Hematopoietic multipotent progenitor cell treated with erythropoietin and hydrocortisone succinate and interleukin-3 and kit ligand, for 6 days (in vitro differentiated cells): Measurements from ENCODE around the gene DCAF8L1.
A peak's percentile ranks its signal among the peaks of the same experiment; 100 is the strongest.
"Not testable (repeated sequence)": the region's sequence is repeated elsewhere in the genome, so short reads cannot be mapped to it uniquely, and the experiment has no call there.

Experiments used
- DNase-seq: peaks from one replicate; pipeline ENCODE4 v3.0.0-alpha.2; 2015

The DCAF8L1 gene

GRCh38 chrX:27981349-27981748 is at the start of gene DCAF8L1:
DCAF8L1 (minus strand) TSS chrX:27981449; CDS start chrX:27981334, 115 bp downstream.
- DNase-seq: no peak

DNA sequence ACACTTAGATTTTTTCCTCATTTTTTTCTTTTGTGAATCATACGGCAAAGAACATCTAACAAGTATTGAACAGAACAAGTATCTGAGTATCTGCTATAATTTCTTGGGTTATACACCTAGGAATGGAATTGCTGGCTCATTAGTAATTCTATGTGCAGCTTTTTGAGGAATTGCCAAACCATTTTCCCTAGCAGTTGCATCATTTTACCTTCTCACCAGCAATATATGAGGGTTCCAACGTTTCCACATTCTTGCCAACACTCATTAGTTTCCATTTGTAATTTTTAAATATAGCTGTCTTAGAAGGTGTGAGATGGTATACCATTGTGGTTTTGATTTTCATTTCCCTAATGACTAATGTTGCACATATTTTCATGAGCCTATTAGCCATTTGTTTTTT is 41.1 kb upstream of the DCAF8L1 start:
- DNase-seq: no peak

GRCh38 chrX:28016823-28017222 is 35.6 kb upstream of the DCAF8L1 start:
- DNase-seq: peak; percentile 4

DNA sequence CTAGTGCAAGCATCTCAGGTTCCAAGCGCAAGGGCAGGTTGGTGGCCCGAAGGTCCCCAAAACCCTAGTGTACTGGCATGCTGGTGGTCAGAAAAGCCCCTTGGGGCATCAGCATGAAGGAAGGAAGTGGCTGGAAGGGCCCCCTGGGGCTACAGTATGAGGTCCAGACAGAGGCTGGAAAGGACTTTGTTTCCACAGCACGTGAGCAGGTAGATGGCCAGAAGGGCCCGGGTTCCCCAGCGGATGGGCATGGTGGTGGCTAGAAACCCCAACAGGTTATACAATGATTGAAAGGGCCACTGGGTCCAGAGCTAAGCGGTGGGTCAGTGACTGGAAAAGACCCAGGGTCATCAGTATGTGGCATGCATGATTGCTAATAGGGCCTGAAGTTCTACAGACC is 34.7 kb upstream of the DCAF8L1 start:
- DNase-seq: no peak

DNA sequence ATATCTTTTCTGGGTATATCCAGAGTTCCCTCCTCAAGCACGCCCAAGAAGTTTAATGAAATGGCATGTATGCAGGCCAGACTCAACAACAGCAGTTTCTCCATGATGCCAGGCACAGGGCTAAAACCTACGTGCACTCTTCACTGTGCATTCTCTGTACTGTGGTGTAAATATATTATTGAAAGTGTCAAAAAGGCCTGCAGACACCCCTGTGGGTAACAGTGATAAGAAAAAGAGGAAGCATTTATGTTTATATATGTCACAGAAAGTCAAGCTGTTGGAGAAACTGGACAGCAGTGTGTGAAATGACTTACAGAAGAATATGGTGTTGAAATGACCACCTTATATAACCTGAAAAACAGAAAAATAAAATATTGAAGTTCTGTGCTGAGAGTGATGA is 29.6 kb upstream of the DCAF8L1 start:
- peak; percentile 28 for DNase-seq

DNA sequence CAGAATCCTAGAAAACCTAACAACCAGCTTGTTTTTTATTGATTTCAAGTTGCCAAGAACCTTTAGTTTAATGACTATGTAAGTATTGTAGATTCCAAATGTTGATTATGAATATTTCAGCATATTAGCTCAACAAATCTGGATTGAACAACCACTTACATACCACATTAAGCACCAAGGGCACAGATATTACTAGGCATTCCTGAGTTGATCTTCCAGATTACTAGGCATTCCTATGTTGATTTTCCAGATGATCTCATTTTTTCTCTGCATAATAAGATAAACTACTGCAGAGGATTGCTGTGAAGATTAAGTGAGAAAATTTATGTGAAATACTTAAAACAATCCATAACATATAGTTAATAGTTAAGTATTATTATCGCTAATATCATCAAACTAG is 17.4 kb upstream of the DCAF8L1 start:
- DNase-seq: no peak

DNA sequence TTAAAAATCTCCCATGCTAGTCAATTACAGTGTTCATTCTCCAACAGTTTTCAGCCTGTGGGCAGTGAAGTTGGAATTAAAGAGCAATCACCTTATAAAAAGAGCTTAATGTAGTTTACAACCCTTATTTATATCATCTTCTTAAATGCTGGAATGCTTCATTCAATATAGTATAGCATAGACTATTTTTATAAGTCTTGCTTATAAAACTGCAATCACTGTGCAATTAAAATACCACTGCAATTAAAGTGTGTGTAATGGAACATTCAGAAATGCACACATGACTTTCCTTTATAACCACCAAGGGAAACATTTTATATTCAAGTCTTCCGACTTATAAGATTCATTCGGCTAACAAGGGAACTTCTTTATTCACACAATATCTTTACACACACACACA is 16.4 kb upstream of the DCAF8L1 start:
- no peak for DNase-seq

- no peak for DNase-seq
Observed at GRCh38 chrX:27996132-27996531, 14.9 kb upstream of the DCAF8L1 start.

DNA sequence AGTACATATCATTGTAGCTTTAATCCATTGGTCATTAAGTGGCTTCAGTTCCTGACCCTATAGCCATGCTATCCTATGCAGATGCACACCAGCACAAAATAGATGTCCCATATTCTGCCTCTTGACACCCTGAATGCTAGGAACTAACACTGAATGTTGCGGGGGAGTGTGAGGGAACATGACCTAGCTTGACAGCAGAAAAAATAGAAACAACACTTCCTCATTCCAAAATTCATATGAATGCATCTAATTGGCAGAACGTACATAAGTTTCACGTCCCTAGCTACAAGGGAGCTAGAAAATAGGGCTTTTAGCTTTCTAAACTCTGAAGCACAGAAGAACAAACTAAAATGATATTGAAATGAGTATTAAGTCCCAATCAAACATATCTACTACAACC is 14.4 kb upstream of the DCAF8L1 start:
- DNase-seq: no peak

GRCh38 chrX:27987862-27988646 is 6.8 kb upstream of the DCAF8L1 start:
- DNase-seq: no peak

- DNase-seq: not testable (repeated sequence)
Observed at GRCh38 chrX:27976934-27977333, 4.3 kb downstream of the DCAF8L1 start.

- no peak for DNase-seq
Observed at GRCh38 chrX:27976284-27976683, 5.0 kb downstream of the DCAF8L1 start.

DNA sequence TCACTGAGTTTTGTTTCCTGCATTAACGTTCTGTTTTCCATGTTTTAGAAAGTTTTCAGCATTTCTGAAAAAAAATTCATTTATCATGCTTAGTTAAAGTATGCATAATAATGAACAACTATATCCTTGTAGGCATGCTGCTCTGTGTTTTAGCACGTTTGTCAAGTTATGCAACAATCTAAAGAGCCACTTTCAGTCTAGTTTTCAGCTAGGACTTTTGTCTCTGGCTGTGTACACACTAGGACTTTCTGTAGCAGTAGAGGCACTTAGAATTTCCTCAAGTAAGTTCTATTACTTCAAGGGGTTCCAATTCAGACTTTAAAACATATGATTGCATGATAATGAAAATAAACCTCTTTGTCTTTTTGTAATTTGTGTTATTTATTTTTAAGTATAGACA is 12.4 kb downstream of the DCAF8L1 start:
- no peak for DNase-seq

DNA sequence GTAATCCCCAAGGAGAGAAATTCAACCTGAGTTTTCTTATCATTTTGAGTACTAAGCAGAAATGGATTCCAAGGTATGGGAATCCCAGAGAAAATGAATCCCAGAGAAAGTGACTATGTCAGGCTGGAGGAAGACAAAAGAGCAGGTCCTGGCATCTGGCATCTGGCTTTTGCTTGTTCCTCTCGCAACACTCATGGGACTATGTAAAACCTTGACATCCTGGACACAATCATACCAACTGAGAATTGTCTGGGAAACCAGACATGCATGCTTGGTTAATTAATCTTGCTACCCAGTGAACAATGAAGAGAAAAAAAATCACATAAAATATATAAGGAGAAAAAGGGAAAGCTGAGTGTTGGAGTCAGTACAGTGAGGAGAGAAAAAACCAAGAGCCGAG is 12.9 kb downstream of the DCAF8L1 start:
- DNase-seq: no peak

DNA sequence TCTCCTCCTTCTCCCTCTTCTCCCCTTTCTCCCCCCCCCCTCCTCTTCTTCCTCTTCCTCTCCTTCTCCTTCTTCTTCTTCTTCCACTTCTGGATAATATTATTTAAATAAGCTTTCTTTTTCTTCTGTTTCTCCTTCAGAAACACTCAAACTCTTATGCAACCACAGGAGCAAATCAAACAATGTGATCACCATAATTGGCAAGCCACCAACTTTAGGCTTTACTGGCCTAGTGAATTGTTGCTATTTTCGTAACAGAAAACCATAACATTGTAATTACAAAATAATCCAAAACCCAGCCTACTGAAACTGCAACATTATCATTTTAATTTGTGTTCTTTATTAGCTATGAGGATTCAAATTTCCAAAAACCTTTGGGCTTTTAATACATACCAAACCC is 14.3 kb downstream of the DCAF8L1 start:
- no peak for DNase-seq

DNA sequence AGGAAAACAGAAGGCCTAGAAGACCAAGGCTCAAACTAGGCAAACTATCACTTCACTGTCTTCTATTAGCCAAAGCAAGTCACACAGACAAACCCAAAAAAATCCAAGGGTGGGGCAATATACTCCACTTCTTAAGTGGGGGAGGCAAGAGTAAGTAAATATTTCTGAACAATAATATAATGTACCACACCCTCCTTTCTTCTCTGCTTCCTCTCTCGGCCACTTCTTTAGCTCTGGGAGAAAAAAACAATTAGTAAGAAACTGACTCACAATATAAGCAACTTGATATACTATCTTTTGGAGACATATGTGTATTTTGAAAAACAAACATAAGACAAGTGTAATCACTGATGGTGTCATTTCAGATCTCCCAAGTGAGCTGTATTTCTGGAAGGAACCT is 14.8 kb downstream of the DCAF8L1 start:
- no peak for DNase-seq

DNA sequence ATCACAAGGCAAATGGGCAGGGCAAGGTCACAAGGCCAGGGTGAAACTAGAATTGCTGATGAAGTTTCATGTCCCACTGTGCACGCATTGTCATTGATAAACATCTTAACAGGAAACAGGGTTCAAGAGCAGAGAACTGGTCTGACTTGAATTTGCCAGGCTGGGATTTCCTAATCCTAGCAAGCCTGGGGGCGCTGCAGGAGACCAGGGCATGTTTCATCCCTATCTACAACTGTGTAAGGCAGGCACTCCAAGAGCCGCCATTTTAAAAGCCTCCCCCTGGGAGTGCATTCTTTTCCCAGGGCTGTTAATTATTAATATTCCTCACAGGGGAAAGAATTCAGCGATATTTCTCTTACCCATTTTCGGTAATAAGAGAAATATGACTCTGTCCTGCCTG is 15.9 kb downstream of the DCAF8L1 start:
- not testable (repeated sequence) for DNase-seq

GRCh38 chrX:27964432-27964831 is 16.8 kb downstream of the DCAF8L1 start:
- no peak for DNase-seq

DNA sequence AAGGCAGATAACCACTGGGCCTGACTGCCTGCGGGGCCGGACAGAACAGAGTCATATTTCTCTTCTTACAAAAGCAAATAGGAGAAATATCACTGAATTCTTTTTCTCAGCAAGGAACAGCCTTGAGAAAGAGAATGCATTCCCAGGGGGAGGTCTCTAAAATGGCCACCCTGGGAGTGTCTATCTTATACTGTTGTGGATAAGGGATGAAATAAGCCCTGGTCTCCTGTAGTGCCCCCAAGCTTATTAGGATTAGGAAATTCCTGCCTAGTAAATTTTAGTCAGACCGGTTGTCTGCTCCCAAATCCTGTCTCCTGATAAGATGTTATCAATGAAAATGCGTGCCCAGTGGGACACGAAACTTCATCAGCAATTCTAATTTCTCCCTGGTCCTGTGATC is 20.8 kb downstream of the DCAF8L1 start:
- DNase-seq: not testable (repeated sequence)

DNA sequence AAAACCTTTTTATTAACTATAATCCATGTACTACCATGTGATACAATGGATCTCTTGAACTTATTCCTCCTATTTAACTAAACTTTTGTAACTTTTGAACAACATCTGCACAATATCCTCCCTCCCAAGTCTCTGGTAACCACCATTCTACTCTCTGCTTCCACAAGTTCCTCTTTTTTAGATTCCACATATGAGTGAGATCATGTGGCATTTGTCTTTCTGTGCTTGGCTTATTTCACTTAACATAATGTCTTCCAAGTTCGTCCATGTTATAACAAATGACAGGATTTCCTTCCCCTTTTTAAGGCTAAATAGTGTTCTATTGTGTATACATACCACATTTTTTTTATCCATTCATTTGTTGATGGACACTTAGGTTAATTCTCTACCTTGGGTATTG is 28.1 kb downstream of the DCAF8L1 start:
- DNase-seq: peak; percentile 1

- DNase-seq: no peak
Observed at GRCh38 chrX:27933361-27933760, 47.9 kb downstream of the DCAF8L1 start.
